HG02642 (cell line): ENCODE data around the gene KNOP1.

Experiments
- ATAC-seq: cut with Tn5 transposase; IDR thresholded peaks from one replicate; pipeline ENCODE4 v1.9.1; 2021; ENCODE audit warnings: mild to moderate bottlenecking; ENCODE audit not compliant: unreplicated experiment, poor library complexity

KNOP1 gene, protein sequence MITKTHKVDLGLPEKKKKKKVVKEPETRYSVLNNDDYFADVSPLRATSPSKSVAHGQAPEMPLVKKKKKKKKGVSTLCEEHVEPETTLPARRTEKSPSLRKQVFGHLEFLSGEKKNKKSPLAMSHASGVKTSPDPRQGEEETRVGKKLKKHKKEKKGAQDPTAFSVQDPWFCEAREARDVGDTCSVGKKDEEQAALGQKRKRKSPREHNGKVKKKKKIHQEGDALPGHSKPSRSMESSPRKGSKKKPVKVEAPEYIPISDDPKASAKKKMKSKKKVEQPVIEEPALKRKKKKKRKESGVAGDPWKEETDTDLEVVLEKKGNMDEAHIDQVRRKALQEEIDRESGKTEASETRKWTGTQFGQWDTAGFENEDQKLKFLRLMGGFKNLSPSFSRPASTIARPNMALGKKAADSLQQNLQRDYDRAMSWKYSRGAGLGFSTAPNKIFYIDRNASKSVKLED

GRCh38 chr16:19717741-19718623 lies at the start of gene KNOP1, which contains the start of gene IQCK:
TSS of gene KNOP1 (minus strand) at chr16:19718227. CDS start at chr16:19715035, 3,192 bp downstream.
TSS of gene IQCK (plus strand) at chr16:19718271. CDS start at chr16:19718307, 36 bp downstream.
- peak; percentile 96 for ATAC-seq

GRCh38 chr16:19767497-19767896 lies 49.5 kb upstream of the KNOP1 start:
- ATAC-seq = no peak

GRCh38 chr16:19766988-19767387 lies 49.0 kb upstream of the KNOP1 start:
- no peak for ATAC-seq

DNA sequence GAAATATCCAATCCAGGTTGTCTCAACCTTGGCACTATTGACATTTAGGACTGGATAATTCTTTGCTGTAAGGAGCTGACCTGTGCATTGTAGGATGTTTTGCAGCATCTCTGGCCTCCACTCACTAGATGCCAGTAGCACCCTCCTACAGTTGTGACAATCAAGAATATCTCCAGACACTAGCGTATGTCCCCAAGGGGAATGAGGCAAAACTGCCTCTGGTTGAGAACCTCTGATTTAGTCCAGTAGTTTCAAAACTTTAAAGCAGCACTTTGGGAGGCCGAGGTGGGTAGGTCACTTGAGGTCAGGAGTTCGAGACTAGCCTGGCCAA lies 48.5 kb upstream of the KNOP1 start:
- ATAC-seq = no peak

GRCh38 chr16:19765860-19766553 lies 48.0 kb upstream of the KNOP1 start:
- no peak for ATAC-seq

DNA sequence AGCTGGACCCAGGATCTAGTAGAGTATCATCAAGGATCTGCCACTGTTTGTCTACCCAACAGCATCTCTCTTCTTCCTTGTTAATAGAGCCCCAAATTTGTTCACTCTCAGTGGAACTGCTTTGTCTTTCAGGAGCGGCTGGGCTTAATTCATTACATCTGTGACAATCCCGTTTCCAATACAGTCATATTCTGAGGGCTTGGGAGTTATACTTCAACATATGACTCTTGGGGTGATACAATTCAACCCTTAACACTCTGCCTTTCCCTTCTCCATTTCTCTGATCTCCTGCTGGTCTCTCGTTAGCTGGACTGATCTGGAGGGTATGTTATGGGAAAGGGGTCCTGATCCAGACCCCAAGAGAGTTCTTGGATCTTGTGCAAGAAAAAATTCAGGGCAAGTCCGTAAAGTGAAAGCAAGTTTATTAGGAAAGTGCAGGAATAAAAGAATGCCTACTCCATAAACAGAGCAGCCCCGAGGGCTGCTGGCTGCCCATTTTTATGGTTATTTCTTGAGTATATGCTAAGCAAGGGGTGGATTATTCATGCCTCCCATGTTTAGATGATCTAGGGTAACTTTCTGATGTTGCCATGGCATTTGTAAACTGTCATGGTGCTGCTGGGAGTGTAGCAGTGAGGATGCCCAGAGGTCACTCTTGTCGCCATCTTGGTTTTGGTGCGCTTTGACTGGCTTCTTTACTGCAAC lies 42.5 kb upstream of the KNOP1 start:
- ATAC-seq = no peak

DNA sequence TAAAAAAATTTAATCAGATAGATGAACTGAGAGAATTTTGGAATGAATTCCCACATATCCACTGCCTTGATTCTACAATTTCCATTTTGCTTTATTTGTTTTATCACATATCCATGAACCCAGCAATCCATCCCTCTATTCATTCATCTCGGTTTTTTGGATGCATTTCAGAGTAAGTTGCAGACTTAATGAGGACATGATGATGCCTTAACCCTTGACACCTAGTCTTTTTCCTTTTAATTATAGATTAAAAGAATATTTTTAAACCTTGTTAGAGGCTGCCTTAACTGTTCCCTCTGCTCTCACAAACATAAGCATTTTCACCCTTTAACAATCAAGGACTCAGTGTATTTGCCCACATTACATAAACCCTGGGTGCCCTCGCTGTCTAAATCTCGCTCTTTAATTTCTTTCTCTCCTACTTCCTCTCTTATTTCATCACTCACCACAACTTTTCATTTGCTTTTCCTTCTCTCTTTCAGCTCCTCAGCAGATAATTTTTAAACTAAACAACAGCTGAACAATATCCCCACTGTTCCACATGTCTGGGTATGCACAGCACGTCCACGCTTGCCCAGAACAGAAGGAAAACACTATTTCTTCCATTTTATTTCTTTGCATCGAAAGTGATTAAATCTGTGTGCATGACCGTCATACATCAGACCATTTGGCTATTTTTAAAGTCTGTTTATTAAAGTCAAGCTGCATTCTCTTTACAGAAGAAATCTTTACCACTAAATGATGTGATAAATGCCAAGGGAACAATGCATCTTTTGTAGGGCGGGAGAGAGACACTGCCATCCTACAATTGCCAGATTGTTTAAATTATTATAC lies 40.0 kb upstream of the KNOP1 start:
- ATAC-seq = no peak

- no peak for ATAC-seq
These were observed 39.0 kb upstream of the KNOP1 start for GRCh38 chr16:19757026-19757425.

DNA sequence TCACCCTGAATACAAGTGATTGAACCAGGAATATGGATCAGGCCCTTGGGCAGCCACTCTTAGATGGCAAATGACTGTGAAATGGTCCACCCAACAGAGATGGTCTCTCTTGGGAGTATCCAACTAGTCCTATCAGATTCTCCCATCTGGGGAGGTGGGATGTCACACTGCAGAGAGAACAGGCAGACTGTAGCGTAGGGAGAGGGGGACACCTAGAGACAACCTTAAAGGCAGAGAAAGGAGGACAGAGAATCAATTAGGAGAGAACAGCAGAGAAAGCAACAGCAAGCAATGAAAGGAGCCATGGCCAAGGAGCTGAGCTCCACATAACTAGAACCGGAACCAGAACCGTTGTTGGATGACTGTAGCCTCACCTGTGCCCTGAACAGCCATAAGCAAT lies 37.2 kb upstream of the KNOP1 start:
- ATAC-seq = no peak

GRCh38 chr16:19754644-19755036 lies 36.6 kb upstream of the KNOP1 start:
- ATAC-seq = no peak

- ATAC-seq = no peak
These were observed 36.0 kb upstream of the KNOP1 start for GRCh38 chr16:19753815-19754643.

DNA sequence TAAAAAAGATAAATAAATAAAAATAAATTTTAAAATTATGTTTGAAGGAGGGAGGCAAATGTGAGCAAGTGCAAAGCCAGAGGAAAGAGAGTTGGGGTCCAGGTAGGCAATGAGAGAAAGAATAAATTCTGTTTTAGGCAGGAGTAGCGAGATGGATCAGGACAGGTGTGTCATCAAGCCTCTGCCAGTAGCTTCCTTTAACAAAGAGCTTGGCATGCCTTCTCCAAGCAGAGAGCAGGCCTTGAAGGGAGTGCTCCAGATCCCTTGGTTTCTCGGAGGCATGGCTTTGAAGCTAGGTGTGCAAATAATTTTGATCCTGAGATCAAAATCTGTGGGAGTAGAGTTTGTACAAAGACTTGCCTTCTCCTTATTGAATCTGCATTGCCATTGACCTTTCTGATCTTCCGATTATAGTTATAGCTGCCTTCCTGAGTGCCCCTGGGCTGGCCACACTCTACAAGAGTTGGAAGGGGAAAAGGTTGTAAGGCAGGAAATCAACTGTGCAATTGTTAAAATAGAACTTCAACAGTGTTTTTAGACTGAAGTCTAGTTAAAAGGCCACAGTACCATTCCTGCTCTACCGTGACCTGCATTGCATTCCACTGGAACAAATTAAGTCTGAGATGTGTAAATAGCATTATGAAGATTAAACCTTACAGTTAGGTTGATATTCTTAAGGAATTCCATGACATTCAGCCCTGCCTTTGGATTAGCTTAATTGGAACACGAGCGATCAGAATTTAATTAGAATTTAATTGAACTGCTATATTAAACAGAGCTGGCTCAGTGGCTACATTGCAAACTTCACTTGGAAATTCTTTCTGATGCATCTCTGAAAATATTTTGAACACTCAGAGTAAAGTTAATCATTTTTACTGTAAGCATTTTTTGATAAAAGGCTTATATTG lies 33.7 kb upstream of the KNOP1 start:
- ATAC-seq = no peak

GRCh38 chr16:19749571-19750080 lies 31.6 kb upstream of the KNOP1 start:
- no peak for ATAC-seq

- ATAC-seq = no peak
These were observed 30.6 kb upstream of the KNOP1 start for GRCh38 chr16:19748389-19749168.

- no peak for ATAC-seq
These were observed 28.5 kb upstream of the KNOP1 start for GRCh38 chr16:19746561-19746960.

DNA sequence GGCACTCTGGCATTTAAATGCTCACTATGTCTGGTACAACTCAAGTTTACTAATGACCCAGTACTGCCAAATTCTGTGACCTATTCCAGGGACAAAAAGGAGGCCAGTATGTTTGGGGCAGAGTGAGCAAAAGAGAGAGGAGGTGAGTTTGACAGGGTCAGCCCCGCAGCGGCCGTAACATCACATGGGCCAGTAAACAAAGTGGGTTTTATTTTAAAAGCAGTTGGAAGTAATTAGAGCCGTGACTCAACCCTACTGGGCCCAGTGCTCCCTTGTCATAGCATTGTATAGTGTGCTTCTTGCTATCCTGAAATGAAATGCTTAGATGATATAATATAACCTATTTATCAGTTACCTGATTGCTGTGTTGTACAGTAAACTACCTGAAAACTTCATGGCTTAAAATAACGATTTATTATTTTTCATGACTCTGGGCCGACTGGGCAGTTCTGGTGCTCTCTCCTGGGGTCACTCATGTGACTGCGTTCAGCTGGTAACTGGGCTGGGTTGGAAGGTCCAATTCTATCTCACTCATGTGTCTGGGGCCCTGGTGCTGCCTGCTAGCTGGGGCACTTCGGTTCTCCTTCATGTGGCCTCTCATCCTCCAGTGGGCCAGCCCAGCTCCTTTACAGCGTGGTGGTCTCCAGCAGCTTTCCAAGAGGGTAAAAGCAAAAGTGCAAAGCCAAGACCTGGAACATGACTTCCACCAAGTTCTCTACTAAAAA lies 27.4 kb upstream of the KNOP1 start:
- ATAC-seq = no peak
